VCaP (cell line): ENCODE measurements around the gene CASK.

Source experiments
- H3K27ac ChIP-seq: fragments of 450-650 bp; 2 replicates; pipeline ENCODE4 v1.5.1; 2017
- TF ChIP-seq, protein P1 (sequence below): fragments of 450-650 bp; conservative IDR thresholded peaks from 2 replicates; pipeline ENCODE4 v1.5.1; 2017; ENCODE audit warnings: mild to moderate bottlenecking, moderate library complexity

The CASK gene

DNA sequence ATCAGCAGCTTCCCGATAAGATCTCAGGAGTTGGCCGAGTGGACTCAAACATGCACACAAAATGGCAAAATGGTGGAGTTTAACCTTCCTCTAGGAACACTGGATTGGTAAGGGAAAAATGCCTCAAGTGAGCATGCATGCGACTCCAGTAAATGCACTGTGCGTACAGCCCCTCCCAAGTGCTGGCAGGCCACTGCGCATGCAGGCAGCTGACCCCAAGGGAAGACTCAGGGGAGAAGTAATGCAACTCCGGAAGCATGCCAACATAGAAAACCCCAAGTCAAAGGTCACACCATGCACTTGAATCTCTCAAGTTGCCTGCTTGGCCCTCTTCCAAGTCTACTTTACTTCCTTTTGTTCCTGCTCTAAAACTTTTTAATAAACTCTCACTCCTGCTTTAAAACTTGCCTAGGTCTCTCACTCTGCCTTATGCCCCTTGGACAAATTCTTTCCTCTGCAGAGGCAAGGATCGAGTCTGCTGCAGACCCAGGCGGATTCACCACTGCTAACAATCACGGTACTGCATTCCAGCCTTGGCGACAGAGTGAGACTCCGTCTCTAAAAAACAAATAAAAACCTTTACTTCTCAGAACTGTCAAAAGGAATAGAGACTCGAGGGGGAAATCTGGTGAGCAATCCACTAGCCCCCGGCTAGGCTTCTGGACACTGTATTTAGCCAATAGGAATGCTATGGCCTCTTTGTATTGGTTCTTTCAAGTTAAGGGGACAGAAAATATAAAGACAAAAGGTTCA is 442.7 kb downstream of the CASK start:
- TF ChIP-seq, protein P1, sequence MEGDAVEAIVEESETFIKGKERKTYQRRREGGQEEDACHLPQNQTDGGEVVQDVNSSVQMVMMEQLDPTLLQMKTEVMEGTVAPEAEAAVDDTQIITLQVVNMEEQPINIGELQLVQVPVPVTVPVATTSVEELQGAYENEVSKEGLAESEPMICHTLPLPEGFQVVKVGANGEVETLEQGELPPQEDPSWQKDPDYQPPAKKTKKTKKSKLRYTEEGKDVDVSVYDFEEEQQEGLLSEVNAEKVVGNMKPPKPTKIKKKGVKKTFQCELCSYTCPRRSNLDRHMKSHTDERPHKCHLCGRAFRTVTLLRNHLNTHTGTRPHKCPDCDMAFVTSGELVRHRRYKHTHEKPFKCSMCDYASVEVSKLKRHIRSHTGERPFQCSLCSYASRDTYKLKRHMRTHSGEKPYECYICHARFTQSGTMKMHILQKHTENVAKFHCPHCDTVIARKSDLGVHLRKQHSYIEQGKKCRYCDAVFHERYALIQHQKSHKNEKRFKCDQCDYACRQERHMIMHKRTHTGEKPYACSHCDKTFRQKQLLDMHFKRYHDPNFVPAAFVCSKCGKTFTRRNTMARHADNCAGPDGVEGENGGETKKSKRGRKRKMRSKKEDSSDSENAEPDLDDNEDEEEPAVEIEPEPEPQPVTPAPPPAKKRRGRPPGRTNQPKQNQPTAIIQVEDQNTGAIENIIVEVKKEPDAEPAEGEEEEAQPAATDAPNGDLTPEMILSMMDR, result no peak

DNA sequence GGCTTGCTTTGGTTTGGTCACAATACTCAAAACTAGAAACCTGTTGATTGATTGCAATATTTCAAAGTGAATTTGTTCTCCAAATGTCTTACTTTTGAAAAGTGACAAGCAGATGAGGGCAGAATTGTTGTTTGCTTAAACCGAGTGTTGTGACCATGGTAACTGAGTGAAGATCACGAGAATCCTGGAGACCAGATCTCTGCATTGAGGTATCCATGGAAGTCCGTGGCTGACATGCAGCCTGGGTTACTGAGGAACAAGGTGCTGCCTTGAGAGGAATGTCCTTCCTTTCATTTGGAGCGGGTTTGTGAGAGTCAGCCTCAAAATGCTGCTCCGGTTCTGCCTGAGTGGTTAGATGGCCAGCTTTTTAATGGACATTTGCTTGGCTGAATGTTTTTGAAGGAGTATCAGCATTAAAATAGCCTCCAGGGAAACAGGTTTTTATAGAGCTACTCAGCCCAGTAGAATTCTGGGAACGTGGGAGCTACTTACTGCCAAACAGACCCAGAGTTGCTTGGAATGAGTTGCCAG is 444.9 kb downstream of the CASK start:
- TF ChIP-seq, protein P1, result no peak
- no peak overlapping the region for H3K27ac ChIP-seq

More for the DNA sequence above, 442.7 kb downstream of the CASK start:
- H3K27ac ChIP-seq, result no peak overlapping the region

DNA sequence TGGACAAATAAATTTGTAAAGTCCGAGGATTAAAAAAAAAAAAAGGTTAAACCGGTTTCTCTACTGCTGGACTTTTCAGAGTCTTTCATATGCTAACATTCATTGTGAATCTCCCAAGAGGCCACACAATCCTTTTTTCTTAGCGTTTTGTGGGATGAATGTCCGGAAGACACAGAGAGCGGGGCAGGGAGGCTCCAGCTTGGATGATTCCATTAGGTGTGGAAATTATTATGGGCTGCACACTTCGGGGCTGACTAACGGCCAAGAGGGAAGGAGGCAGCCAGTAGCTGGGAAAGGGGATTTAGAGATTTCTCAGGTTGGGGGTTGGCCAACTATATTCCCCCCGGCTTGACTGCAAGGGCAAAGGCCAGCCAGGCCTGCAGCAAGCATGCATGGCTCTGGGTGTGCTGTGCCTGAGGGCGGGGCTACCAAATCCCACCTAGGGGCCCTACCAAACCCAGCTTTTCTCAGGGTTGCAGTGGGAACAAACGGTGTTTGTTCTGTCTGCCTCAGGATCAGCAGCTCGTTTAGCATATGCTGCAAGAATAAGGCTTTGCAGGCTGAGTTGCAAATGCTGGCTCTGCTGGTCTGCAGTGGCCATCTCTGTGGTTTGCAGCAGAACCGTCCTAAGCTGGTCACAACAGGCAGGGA is 447.6 kb downstream of the CASK start:
- peak overlapping the region; percentile 33 for H3K27ac ChIP-seq
- TF ChIP-seq, protein P1, result no peak

DNA sequence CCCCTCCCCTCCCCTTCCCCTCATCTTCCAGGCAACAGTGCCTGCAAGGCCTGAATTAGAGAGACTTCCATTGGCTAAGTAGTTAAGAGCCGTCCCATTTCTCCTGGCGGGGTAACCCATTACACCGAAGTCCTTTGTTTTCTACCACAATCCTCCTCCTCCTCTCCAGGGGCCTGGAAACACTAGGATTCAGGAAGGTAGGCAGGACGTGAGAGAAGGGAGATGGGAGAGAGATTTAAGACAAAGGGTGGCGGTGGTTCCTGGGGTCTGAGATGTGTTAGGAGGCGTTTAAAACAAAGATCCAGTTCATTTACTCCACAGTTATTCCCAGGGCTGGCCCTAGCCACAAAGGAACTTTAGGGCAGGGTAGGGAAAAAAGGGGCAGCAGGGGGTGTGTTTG is 448.2 kb downstream of the CASK start:
- peak overlapping the region; percentile 33; the same call in 1 of the 2 replicates for H3K27ac ChIP-seq
- TF ChIP-seq, protein P1, result no peak

DNA sequence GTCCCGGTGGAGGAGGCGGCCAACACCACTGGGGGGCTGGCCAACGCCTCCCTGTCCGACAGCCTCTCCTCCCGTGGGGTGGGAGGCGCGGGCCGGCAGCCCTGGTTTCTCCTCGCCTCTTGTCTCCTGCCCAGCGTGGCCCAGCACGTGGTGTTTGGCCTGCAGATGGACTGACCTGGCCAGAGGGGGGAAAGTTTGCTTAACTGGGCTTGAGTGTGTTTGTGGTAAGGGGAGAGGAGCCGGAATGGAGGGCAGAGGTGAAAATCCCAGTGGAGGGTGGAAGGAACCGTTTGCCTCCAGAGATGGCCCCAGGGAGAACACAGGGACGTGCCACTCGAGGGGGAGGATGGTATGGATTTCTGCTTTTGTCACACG is 448.6 kb downstream of the CASK start:
- TF ChIP-seq, protein P1, result no peak
- H3K27ac ChIP-seq, result no peak overlapping the region

DNA sequence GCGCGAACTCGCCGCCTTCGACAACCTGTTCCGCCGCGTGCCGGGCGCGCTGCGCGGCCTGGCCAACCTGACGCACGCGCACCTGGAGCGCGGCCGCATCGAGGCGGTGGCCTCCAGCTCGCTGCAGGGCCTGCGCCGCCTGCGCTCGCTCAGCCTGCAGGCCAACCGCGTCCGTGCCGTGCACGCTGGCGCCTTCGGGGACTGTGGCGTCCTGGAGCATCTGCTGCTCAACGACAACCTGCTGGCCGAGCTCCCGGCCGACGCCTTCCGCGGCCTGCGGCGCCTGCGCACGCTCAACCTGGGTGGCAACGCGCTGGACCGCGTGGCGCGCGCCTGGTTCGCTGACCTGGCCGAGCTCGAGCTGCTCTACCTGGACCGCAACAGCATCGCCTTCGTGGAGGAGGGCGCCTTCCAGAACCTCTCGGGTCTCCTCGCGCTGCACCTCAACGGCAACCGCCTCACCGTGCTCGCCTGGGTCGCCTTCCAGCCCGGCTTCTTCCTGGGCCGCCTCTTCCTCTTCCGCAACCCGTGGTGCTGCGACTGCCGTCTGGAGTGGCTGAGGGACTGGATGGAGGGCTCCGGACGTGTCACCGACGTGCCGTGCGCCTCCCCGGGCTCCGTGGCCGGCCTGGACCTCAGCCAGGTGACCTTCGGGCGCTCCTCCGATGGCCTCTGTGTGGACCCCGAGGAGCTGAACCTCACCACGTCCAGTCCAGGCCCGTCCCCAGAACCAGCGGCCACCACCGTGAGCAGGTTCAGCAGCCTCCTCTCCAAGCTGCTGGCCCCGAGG is 449.2 kb downstream of the CASK start:
- H3K27ac ChIP-seq, result no peak overlapping the region
- TF ChIP-seq, protein P1, result no peak
